Keratinocyte (primary cell): ENCODE results near the gene TMEM143. TPM values are rescaled to one million over a fixed set of nuclear protein-coding genes. Genes with fewer than 3 reads are reported as not detected.

Experiments
- DNase-seq: peaks from one replicate; pipeline ENCODE4 v3.0.0-alpha.2; 2011; ENCODE audit warnings: low read depth, missing footprints, low spot score
- FAIRE-seq: peaks from 2 replicates; lab custom pipeline; 2011; peaks lifted over from hg19 to GRCh38; lab: Jason Lieb, UNC
- H2AFZ ChIP-seq: 2 replicates; pipeline ENCODE4 v1.6.0; 2012; ENCODE audit warnings: low read length, control low read depth, inconsistent platforms; ENCODE audit not compliant: control insufficient read depth
- H3K27ac ChIP-seq: 2 replicates; pipeline ENCODE4 v1.5.1; 2011; ENCODE audit warnings: low read length; ENCODE audit not compliant: control insufficient read depth, insufficient read depth
- H3K27me3 ChIP-seq: 3 replicates; pipeline ENCODE4 v1.6.0; 2011; ENCODE audit warnings: low read length; ENCODE audit not compliant: control insufficient read depth, insufficient read depth; ENCODE audit errors: extremely low read depth
- H3K36me3 ChIP-seq, 2 experiments: 2 replicates in 1 of 2; 3 replicates in 1 of 2; pipeline ENCODE4 v1.5.1; 2011; ENCODE audit warnings: low read length in 2 of 2, mild to moderate bottlenecking in 1 of 2; ENCODE audit not compliant: control insufficient read depth in 2 of 2, insufficient read depth in 2 of 2; ENCODE audit errors: extremely low read depth in 1 of 2
- H3K4me1 ChIP-seq: 3 replicates; pipeline ENCODE4 v1.5.1; 2011; ENCODE audit warnings: low read length; ENCODE audit not compliant: control insufficient read depth, insufficient read depth; ENCODE audit errors: extremely low read depth
- H3K4me2 ChIP-seq: 3 replicates; pipeline ENCODE4 v1.6.0; 2011; ENCODE audit warnings: low read depth, low read length; ENCODE audit not compliant: control insufficient read depth, insufficient read depth; ENCODE audit errors: extremely low read depth
- H3K4me3 ChIP-seq, 3 experiments: fragments of 200-600 bp in 1 of 3; sonication (generic) in 1 of 3; 2 replicates in 2 of 3; 3 replicates in 1 of 3; pipeline ENCODE4 v1.5.1; 2011 to 2016; ENCODE audit warnings: low read length in 3 of 3, mild to moderate bottlenecking in 3 of 3, control low read depth in 2 of 3, inconsistent platforms in 1 of 3, low read depth in 1 of 3, mixed read lengths in 1 of 3, mixed run types in 1 of 3, moderate library complexity in 1 of 3; ENCODE audit not compliant: control insufficient read depth in 2 of 3, insufficient read depth in 2 of 3; ENCODE audit errors: extremely low read depth in 1 of 3
- H3K79me2 ChIP-seq: 2 replicates; pipeline ENCODE4 v1.6.0; 2012; ENCODE audit warnings: low read length; ENCODE audit not compliant: control insufficient read depth, insufficient read depth
- H3K9ac ChIP-seq: 3 replicates; pipeline ENCODE4 v1.6.0; 2011; ENCODE audit warnings: low read length; ENCODE audit not compliant: control insufficient read depth, insufficient read depth; ENCODE audit errors: extremely low read depth
- H3K9me1 ChIP-seq: 3 replicates; pipeline ENCODE4 v1.6.0; 2011; ENCODE audit warnings: low read length; ENCODE audit not compliant: control insufficient read depth, insufficient read depth; ENCODE audit errors: extremely low read depth
- H3K9me3 ChIP-seq: 2 replicates; pipeline ENCODE4 v1.5.1; 2012; ENCODE audit warnings: low read depth, low read length; ENCODE audit not compliant: control insufficient read depth
- H4K20me1 ChIP-seq: 3 replicates; pipeline ENCODE4 v1.6.0; 2011; ENCODE audit warnings: low read length; ENCODE audit not compliant: control insufficient read depth, insufficient read depth; ENCODE audit errors: extremely low read depth
- CTCF ChIP-seq, 3 experiments: IDR thresholded peaks in 1 of 3; conservative IDR thresholded peaks in 1 of 3; optimal IDR thresholded peaks in 1 of 3; 2 replicates in 2 of 3; 3 replicates in 1 of 3; pipeline versions ENCODE3 to v1.5.1; 2011; ENCODE audit warnings: low read length in 3 of 3, mild to moderate bottlenecking in 3 of 3, moderate library complexity in 2 of 3, control low read depth in 1 of 3, inconsistent platforms in 1 of 3; ENCODE audit not compliant: insufficient read depth in 2 of 3; ENCODE audit errors: extremely low read depth in 1 of 3
- EZH2 ChIP-seq: IDR thresholded peaks from one replicate; pipeline ENCODE4 v1.6.1; 2012; ENCODE audit warnings: inconsistent platforms, mild to moderate bottlenecking, low read length, moderate library complexity
- dilution Hi-C: fragments of 300-500 bp; cut with MboI; formaldehyde crosslinking; loops from one replicate; pipeline ENCODE4 v1.7.0; 2020; ENCODE audit warnings: low sequenced_read_pairs; ENCODE audit not compliant: extremely low pct_ligation_motif_present
- polyA minus RNA-seq, 3 experiments: library from RNA; depleted of rRNA, polyadenylated mRNA; stranded (reverse); fragments of >200 nt; gene quantifications; 1 replicate in 1 of 3; 2 replicates in 1 of 3; 3 replicates in 1 of 3; pipeline ENCODE4 v1.2.3, GENCODE V29; 2011
- polyA plus RNA-seq, 5 experiments: library from polyadenylated mRNA; depleted of rRNA in 3 of 5; stranded (reverse) in 3 of 5; stranded (forward) in 1 of 5; unstranded in 1 of 5; fragments of >200 nt; gene quantifications; 1 replicate in 1 of 5; 2 replicates in 3 of 5; 3 replicates in 1 of 5; pipeline versions ENCODE4 v1.2.1 to v1.2.3, GENCODE V29; 2011 to 2012; ENCODE audit warnings: missing spikeins in 2 of 5, low read depth in 1 of 5, low replicate concordance in 1 of 5

Gene TMEM143
- polyA plus RNA-seq (2.5 to 2.9 TPM (median 2.7 TPM) in 3 replicates), polyA minus RNA-seq (1.7 to 6.5 TPM (median 3.1 TPM) in 3 replicates)
- polyA plus RNA-seq (2011; ENCODE audit: low read depth) = 0.89 TPM
- 1.4 and 2.9 TPM in 2 replicates for polyA plus RNA-seq (2011; cell fraction: cytosol; rRNA removed)
- 6.9 and 10.9 TPM in 2 replicates for polyA plus RNA-seq (2011; cell fraction: nucleus; rRNA removed)
- 2.1 and 3.1 TPM in 2 replicates for polyA plus RNA-seq (2012; ENCODE audit: low replicate concordance)
- 5.8 TPM for polyA minus RNA-seq (2011; cell fraction: cytosol; rRNA and poly(A)+ RNA removed)
- polyA minus RNA-seq (2011; cell fraction: nucleus; rRNA and poly(A)+ RNA removed) = 1.4 and 2.3 TPM in 2 replicates

GRCh38 chr19:48363810-48364597 lies at the start of gene TMEM143, which contains the start of gene SYNGR4:
Gene TMEM143, minus strand, starts transcription at chr19:48363940. Its CDS starts 20 bp downstream, at chr19:48363920.
Gene SYNGR4, plus strand, starts transcription at chr19:48364367. Its CDS starts 1,476 bp downstream, at chr19:48365843.
- Histone ChIP-seq H3K9ac (peak within 1 kb of the TSS; percentile 93), H3K9me3 (no peaks in the 10 kb centered on the region), H3K4me2 (peak within 1 kb of the TSS; percentile 100), H3K79me2 (no peaks in the 10 kb centered on the region), H3K36me3 (peaks cover 0 to 3% of the 10 kb centered on the region in 2 experiments), H3K4me1 (peaks cover 9% of the 10 kb centered on the region), H3K27me3 (no peaks in the 10 kb centered on the region), H3K4me3 (peak within 1 kb of the TSS; percentile 37 to 87 (median 70)), H2AFZ (peak within 1 kb of the TSS; percentile 94), H3K9me1 (no peaks in the 10 kb centered on the region), H4K20me1 (no peaks in the 10 kb centered on the region), H3K27ac (peak within 1 kb of the TSS; percentile 93)
- TF ChIP-seq EZH2 = no peak
- DNase-seq (peak; percentile 99), FAIRE-seq (peak; percentile 81)
- dilution Hi-C loops = no loop called here

- Histone ChIP-seq H3K79me2 (no peaks in the 10 kb centered on the region), H2AFZ (no peak overlapping the region), H3K9me3 (no peaks in the 10 kb centered on the region), H3K36me3 (no peaks in the 10 kb centered on the region), H3K9ac (no peak overlapping the region), H3K27ac (no peak overlapping the region), H3K4me3 (no peak overlapping the region), H3K9me1 (no peaks in the 10 kb centered on the region), H3K4me2 (no peak overlapping the region), H3K4me1 (peaks cover 5% of the 10 kb centered on the region), H4K20me1 (no peaks in the 10 kb centered on the region), H3K27me3 (no peaks in the 10 kb centered on the region)
- dilution Hi-C loops = no loop called here
- FAIRE-seq (no peak), DNase-seq (no peak)
- TF ChIP-seq EZH2 = no peak
- TF ChIP-seq CTCF (optimal IDR thresholded peaks at IDR 0.05 in 1 of 3, IDR thresholded peaks at IDR 0.05 in 1 of 3, conservative IDR thresholded peaks at IDR 0.05 in 1 of 3; ENCODE audit: extremely low read depth in 1 of 3, insufficient read depth in 2 of 3, low read length in 3 of 3) = no peak
Measured at GRCh38 chr19:48405850-48406249, 42.1 kb upstream of the TMEM143 start.
